Adipose tissue (tissue), 3 donors: ENCODE data around the gene ZMIZ1. TPM values are rescaled to one million over a fixed set of nuclear protein-coding genes. Genes with fewer than 3 reads are reported as not detected.

Source experiments
- H3K27ac ChIP-seq: one replicate; pipeline ENCODE4 v1.5.1; 2013; ENCODE audit warnings: low read depth, low read length
- WGBS, 3 donors: extraction: QIAGEN DNeasy Blood & Tissue Kit; methylation state at CpG; one replicate each; pipeline ENCODE4 v1.1.7; 2013; 5-methylcytosine and 5-hydroxymethylcytosine counted together
- polyA plus RNA-seq, 3 donors: library from polyadenylated mRNA; stranded (reverse); fragments of 200-250 nt; gene quantifications; one replicate each; pipeline ENCODE4 v1.2.3, GENCODE V29; 2013
- donor health status: healthy with polysubstance abuse.
- donor health status: Bipolar disorder and iron deficiency.
- donor health status: healthy.

ZMIZ1 gene
- 10 to 100 TPM; 17.4 to 37.1 (median 26.1) TPM for polyA plus RNA-seq

DNA sequence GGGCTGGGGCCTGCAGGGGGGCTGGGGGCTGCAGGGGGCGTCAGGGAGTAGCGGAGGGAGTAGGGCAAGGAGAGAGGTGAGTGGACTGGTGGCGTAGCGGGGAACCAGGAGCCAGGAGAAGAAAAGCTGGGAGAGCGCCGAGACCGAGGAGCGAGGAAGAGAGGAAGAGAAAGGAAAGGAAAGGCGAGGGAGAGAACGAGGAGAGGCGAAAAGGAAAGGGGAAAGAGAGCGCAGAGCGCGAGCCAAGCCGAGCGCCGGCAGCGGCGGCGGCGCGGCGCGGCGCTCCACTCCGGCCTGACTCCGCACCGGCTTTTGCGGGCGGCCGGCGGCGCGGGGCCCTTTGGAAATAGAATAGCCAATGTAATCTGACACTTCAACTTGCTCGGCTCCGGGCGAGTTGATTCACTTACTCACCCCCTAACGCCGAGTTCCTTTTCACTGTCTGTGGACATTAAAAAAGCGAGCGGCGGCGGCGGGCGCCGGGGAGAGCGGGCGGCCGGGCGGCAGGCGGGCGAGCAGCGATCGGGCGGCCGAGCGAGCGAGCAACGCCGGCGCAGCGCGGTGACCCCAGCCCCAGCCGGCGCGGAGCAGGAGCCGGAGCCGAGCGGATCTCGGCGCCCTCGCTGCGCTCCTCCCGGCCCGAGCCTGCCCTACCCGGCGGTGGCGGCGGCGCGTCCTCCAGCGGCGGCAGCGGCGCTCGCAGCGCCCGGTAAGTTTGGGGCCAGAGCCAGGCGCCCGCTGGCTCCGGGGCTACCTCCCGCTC is at the start of gene ZMIZ1:
Gene ZMIZ1, plus strand, starts transcription at position 405 of the 763 bp plus-strand sequence. CDS start 132,667 bp downstream, outside the sequence.
- H3K27ac ChIP-seq: peak within 1 kb of the TSS; percentile 74
- WGBS, 3 donors: 0 to 1% (median 0%) methylated on average over 65 to 92 of the region's 92 CpGs

DNA sequence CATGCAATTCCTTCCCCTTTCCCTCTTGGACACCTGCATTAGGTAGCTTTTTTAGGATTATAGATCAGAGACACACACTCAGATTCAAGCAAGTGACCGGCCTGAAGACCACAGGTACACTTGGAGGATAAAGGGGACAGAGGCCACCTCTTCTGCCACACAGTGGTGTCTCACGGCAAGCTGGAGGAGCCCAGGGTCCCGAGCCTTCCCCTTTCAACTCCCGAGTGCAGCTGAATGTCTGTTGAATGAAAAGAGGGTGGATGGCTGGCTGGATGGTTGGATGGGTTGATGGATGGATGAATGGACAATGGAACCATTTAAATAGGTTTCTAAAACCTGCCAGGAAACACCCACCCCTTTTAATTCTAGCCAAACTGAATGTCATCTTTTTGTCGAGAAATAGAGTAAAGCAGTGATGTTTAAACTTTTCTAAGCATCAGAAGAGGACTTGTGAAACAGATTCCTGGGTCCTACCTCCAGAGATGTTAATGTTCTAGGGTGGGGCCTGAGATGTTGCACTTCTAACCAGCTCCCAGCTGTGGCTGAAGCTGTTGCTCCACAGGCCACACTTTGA is 49.2 kb upstream of the ZMIZ1 start:
- H3K27ac ChIP-seq: no peak overlapping the region
- 86 to 95% (median 93%) methylated on average over 5 of the region's 5 CpGs for WGBS, 3 donors

DNA sequence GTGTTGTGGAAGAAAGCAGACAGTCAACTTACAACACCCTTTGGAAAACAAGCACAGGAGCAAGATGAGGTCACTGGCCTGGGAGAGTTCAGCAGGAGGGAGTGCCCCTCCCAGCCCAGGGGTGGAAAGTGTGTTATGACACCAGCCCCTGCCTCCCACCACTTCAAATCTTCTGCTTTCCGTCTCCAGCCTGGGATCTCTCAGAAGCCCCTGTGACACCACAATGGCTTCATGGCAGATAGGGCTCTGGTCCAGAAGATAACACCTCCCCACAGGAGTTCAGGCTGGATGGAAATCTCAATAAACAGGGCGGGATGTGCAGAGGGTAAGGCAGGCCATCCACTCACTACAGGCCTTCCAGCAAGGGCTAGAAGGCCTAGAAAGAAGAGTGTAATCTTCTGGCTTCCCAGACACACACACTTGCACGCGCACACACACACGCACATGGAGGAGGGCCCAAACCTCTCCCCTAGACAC is 48.7 kb upstream of the ZMIZ1 start:
- 74 to 84% (median 79%) methylated on average over 5 of the region's 5 CpGs for WGBS, 3 donors
- no peak overlapping the region for H3K27ac ChIP-seq

DNA sequence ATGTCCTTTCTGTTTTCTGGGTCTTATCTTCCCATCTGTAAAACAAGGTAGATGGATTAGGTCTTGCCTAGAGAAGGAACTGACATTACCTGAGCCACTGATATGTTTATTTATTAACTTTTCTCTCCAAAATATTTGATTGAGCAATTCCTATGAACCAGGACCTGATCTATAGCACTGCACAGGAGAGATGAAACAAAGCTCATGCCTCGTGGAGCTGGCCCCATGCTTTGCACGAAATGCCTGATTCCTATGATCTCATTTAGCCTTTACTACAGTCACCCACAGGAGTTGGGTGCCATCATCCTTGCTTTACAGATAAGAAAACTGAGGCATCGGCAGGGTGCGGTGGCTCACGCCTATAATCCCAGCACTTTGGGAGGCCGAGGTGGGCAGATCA is 48.2 kb upstream of the ZMIZ1 start:
- WGBS, 3 donors: 89 to 97% (median 95%) methylated on average over 6 of the region's 6 CpGs
- no peak overlapping the region for H3K27ac ChIP-seq

GRCh38 chr10:79021331-79021907 is 47.3 kb upstream of the ZMIZ1 start:
- 65 to 90% (median 87%) methylated on average over 9 of the region's 9 CpGs for WGBS, 3 donors
- no peak overlapping the region for H3K27ac ChIP-seq

DNA sequence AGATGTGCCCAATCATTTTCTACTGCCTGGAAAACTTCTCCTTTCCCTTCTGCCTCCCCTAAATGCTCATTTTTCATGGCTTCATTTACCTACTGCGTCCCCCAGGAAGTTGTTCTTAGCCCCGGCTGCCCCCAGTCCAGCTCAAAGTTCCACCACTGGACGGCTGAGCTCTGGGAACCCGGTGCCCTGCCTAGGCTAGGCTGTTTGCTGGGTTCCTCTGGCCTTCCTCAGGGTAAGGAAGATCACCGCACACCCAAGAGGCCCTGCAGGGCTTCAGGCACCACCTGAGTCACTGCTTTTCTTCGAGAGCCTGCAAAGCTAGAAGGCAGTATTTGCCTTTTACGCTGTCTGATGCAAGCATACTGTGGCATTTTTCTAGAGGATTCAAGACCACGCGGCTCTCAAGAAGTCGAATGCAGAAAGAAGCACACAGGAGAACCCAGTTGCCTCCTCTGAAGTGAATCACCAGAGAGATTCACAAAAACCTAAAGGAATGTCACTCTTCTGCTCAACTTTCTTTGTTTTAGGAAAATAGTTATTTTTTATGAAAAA is 46.7 kb upstream of the ZMIZ1 start:
- no peak overlapping the region for H3K27ac ChIP-seq
- 85 to 95% (median 94%) methylated on average over 10 of the region's 10 CpGs for WGBS, 3 donors

DNA sequence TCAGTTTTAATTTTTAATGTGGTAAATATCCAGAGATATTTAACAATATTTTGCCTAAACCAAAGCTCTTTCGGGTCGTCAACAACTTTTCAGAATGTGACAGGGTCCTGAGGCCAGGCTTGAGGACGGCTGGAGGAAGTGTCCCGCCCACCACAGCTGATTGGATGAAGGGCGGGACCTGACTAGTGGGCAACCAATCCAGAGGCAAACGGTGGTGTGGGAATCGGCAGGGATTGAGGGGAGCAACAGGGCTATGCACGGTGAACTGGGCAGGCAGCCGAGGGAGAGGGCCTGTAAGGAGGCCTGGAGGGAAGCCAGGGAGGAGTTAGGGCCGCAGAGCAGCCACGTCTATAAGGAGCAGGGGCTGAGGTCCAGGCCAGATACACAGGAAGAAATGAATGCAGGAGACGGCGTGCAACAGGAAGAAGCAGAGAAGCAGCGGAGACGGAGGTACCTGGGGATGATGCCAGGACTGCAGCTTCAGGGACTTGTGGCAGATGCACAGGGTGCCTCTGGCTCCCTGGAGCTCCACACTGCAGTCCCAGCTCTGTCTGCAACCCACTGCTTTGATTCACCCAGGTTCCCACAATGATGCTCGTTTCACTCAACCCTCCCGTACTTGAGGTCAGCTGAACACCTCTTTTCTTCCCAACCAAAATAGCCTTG is 46.1 kb upstream of the ZMIZ1 start:
- WGBS, 3 donors: 55 to 79% (median 63%) methylated on average over 17 of the region's 17 CpGs
- H3K27ac ChIP-seq: no peak overlapping the region

DNA sequence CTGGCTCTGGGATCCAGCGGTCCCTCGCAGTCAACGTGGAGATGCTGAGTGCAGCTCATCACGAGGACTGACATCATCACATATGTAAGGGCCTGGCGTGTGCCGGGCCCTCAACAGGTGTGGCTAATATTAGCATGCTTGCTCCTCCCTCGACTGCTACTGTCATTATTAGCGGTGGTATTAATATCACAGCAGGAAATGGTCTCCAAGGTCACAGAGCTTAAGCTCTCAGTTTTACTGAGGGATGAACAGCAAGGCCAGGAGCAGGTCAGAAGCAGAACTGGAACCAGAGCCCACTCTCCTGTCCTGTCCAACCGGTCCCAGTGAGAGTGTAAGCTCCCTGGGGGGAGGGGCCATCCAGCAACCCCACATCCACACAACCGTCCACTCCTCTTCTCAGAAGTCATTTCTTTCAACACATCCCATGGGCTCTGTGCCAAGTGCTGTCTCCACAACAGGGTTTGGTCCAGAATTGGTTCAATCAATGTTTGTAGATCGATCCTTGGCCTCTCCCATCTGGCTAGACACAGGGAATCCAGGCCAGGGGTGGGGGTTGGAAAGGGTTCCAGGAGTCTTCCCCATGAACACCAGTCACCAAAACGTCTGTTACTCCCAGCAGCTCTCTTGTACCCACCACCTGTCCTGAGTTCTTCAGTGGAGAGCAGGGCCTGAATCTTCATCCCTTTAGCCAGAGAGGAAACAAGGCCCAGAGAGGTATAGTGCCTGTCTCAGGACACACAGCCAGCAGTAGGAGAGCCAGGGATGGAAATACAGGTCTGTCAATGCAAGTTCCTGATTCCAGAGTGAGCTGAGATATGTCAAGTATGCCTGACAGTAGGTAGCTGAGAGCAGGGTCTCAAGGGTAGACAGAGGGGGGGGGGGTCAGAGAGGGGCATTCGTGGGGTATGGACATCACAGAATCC is 45.3 kb upstream of the ZMIZ1 start:
- WGBS, 3 donors: 58 to 77% (median 69%) methylated on average over 12 to 13 of the region's 13 CpGs
- no peak overlapping the region for H3K27ac ChIP-seq

DNA sequence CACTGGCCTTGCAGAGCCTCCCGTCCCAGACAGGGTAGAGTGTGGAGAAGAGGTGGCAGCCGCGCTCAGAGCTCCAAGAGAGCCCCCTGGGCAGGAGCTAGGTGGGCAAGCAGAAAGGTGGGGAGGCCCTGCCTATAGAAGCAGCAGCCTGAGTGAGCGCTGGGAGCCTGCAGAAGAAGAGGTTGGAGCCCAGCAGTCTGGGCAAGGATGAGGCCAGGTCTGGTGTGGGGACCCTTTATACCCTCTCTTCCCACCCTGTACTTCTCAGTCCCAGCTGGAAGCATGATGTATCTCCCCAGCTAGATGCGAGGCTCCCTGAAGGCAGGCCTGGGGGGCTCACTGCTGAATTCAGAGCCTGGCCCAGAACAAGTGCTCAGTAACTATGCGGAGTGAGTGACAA is 44.5 kb upstream of the ZMIZ1 start:
- H3K27ac ChIP-seq: no peak overlapping the region
- 97 to 98% (median 97%) methylated on average over 6 of the region's 6 CpGs for WGBS, 3 donors

GRCh38 chr10:79024720-79025198 is 44.0 kb upstream of the ZMIZ1 start:
- WGBS, 3 donors: 79 to 88% (median 87%) methylated on average over 5 of the region's 5 CpGs
- H3K27ac ChIP-seq: no peak overlapping the region

- 31 to 62% (median 58%) methylated on average over 22 of the region's 22 CpGs for WGBS, 3 donors
- H3K27ac ChIP-seq: no peak overlapping the region
These were observed 43.5 kb upstream of the ZMIZ1 start for GRCh38 chr10:79025199-79025832.

- WGBS, 3 donors: 82 to 93% (median 91%) methylated on average over 11 of the region's 11 CpGs
- no peak overlapping the region for H3K27ac ChIP-seq
These were observed 42.4 kb upstream of the ZMIZ1 start for GRCh38 chr10:79026341-79026761.

GRCh38 chr10:79026806-79027146 is 42.0 kb upstream of the ZMIZ1 start:
- 80 to 100% (median 98%) methylated on average over 3 of the region's 3 CpGs for WGBS, 3 donors

GRCh38 chr10:79027147-79028055 is 41.4 kb upstream of the ZMIZ1 start:
- 59 to 73% (median 59%) methylated on average over 18 of the region's 18 CpGs for WGBS, 3 donors
- H3K27ac ChIP-seq: no peak overlapping the region

More at GRCh38 chr10:79026806-79027146, 42.0 kb upstream of the ZMIZ1 start:
- H3K27ac ChIP-seq: no peak overlapping the region

GRCh38 chr10:79028056-79028430 is 40.7 kb upstream of the ZMIZ1 start:
- H3K27ac ChIP-seq: no peak overlapping the region
- 70 to 82% (median 74%) methylated on average over 4 of the region's 4 CpGs for WGBS, 3 donors

- 87 to 92% (median 89%) methylated on average over 5 of the region's 5 CpGs for WGBS, 3 donors
- no peak overlapping the region for H3K27ac ChIP-seq
These were observed 40.2 kb upstream of the ZMIZ1 start for GRCh38 chr10:79028451-79029010.
